NCI-H128 (cell line): Measurements from ENCODE around the gene FCF1.

ENCODE experiments used
- DNase-seq: peaks from one replicate; lab custom pipeline; 2025; ENCODE audit not compliant: unreplicated experiment; lab: John Stamatoyannopoulos, UW

FCF1 gene

GRCh38 chr14:74762917-74763802, 50.2 kb downstream of the FCF1 start, which contains the start of gene YLPM1:
Gene YLPM1 (plus strand): TSS chr14:74763316. CDS start chr14:74763490, 174 bp downstream.
- DNase-seq = peak; percentile 93

GRCh38 chr14:74763803-74764531, 51.0 kb downstream of the FCF1 start:
- no peak for DNase-seq

- DNase-seq = no peak
Observed at GRCh38 chr14:74765721-74766120, 52.8 kb downstream of the FCF1 start.

GRCh38 chr14:74771399-74771798, 58.5 kb downstream of the FCF1 start:
- DNase-seq = no peak

- no peak for DNase-seq
Observed at GRCh38 chr14:74784634-74785033, 71.7 kb downstream of the FCF1 start.

- DNase-seq = no peak
Observed at GRCh38 chr14:74785056-74785613, 72.2 kb downstream of the FCF1 start.

- no peak for DNase-seq
Observed at GRCh38 chr14:74786796-74787315, 73.9 kb downstream of the FCF1 start.
